ENCODE measurements around the gene TRIM58. TPM values are rescaled to one million over a fixed set of nuclear protein-coding genes. Genes with fewer than 3 reads are reported as not detected.

Gene TRIM58
- total and polyA plus RNA-seq, 8 donors = 1.6 to 4.8 (median 3.8) TPM

- Histone ChIP-seq H3K36me3 (no peaks in the 10 kb centered on the region), H3K4me1 (no peaks in the 10 kb centered on the region), H3K4me3 (no peak overlapping the region), H3K27ac (no peak overlapping the region), H3K9me3 (no peaks in the 10 kb centered on the region), H3K27me3 (no peaks in the 10 kb centered on the region)
- ATAC-seq (no peak), DNase-seq (no peak)
- TF ChIP-seq, protein P1, sequence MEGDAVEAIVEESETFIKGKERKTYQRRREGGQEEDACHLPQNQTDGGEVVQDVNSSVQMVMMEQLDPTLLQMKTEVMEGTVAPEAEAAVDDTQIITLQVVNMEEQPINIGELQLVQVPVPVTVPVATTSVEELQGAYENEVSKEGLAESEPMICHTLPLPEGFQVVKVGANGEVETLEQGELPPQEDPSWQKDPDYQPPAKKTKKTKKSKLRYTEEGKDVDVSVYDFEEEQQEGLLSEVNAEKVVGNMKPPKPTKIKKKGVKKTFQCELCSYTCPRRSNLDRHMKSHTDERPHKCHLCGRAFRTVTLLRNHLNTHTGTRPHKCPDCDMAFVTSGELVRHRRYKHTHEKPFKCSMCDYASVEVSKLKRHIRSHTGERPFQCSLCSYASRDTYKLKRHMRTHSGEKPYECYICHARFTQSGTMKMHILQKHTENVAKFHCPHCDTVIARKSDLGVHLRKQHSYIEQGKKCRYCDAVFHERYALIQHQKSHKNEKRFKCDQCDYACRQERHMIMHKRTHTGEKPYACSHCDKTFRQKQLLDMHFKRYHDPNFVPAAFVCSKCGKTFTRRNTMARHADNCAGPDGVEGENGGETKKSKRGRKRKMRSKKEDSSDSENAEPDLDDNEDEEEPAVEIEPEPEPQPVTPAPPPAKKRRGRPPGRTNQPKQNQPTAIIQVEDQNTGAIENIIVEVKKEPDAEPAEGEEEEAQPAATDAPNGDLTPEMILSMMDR (IDR thresholded peaks at IDR 0.05) = no peak
- intact Hi-C loops (cut with DNase I) = no loop called here
Measured at GRCh38 chr1:247913786-247914185, 56.8 kb downstream of the TRIM58 start.

- no peak for ATAC-seq
Measured at GRCh38 chr1:247914941-247915662, 58.1 kb downstream of the TRIM58 start.

GRCh38 chr1:247919952-247920351, 63.0 kb downstream of the TRIM58 start, which contains the start of gene OR2T8:
TSS of gene OR2T8 (plus strand) at chr1:247920252. CDS start at chr1:247921018, 766 bp downstream.
- no peak within 1 kb of the TSS for H3K4me3 ChIP-seq
- TF ChIP-seq, protein P1 (IDR thresholded peaks at IDR 0.05) = no peak
- DNase-seq = no peak
- intact Hi-C loops (cut with DNase I) = no loop called here
- no peak within 1 kb of the TSS for H3K27ac ChIP-seq
- no peaks in the 10 kb centered on the region for H3K9me3 ChIP-seq
- ATAC-seq = no peak
- no peaks in the 10 kb centered on the region for H3K4me1 ChIP-seq
- no peaks in the 10 kb centered on the region for H3K27me3 ChIP-seq
- H3K36me3 ChIP-seq = no peaks in the 10 kb centered on the region

More at GRCh38 chr1:247914941-247915662, 58.1 kb downstream of the TRIM58 start:
- H3K4me3 ChIP-seq = no peak overlapping the region
- no peaks in the 10 kb centered on the region for H3K27me3 ChIP-seq
- intact Hi-C loops (cut with DNase I) = no loop called here
- no peak for DNase-seq
- no peak overlapping the region for H3K27ac ChIP-seq
- H3K4me1 ChIP-seq = no peaks in the 10 kb centered on the region
- H3K36me3 ChIP-seq = no peaks in the 10 kb centered on the region
- no peaks in the 10 kb centered on the region for H3K9me3 ChIP-seq
- TF ChIP-seq, protein P1 (IDR thresholded peaks at IDR 0.05) = no peak

DNA sequence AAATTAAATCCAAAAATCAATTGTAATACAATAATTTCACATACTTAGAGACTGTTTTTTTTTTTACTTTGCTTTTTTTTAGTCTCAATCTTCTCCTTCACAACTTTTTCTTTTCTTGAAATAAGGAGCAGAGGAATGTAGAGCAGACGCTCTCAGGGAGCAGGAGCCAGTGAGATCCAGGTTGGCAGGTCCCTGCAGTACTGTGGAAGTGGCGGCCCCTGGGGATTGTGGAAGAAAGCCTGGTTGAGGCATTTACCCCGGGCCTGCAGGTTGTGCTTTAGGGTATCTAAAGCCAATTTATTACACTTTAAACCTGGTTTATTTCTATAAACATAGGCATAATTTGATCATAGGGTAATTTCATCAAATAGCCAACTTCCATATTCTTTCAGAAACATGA, 67.0 kb downstream of the TRIM58 start:
- ATAC-seq = no peak
- DNase-seq = no peak
- no peaks in the 10 kb centered on the region for H3K36me3 ChIP-seq
- no peaks in the 10 kb centered on the region for H3K27me3 ChIP-seq
- TF ChIP-seq, protein P1 (IDR thresholded peaks at IDR 0.05) = no peak
- intact Hi-C loops (cut with DNase I) = no loop called here
- no peaks in the 10 kb centered on the region for H3K9me3 ChIP-seq
- H3K4me1 ChIP-seq = no peaks in the 10 kb centered on the region
- no peak overlapping the region for H3K27ac ChIP-seq
- H3K4me3 ChIP-seq = no peak overlapping the region

DNA sequence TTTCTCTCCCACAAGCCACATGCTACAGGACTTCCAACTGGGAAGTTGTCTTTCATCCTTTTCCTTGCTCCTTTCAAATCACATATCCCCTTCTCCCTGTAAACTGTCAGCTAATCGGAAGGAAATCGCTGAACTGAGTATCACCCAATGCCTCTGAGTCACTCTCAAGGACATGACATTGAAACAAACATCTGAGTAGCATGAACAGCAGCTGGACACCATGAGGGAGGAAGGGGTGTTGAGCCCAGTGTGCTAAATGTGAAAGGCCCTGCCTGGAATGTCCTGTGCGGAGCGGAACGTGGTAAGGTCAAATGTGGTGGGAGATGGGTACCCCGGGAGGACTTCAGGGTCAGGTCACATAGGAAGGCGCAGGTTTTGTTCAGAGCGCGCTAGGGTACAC, 67.9 kb downstream of the TRIM58 start, which contains the start of gene OR2AJ1:
TSS of gene OR2AJ1 (plus strand) at position 22 of the 400 bp plus-strand sequence. CDS start 8,880 bp downstream, outside the sequence.
- TF ChIP-seq, protein P1 (IDR thresholded peaks at IDR 0.05) = no peak
- intact Hi-C loops (cut with DNase I) = no loop called here
- Histone ChIP-seq H3K36me3 (no peaks in the 10 kb centered on the region), H3K9me3 (no peaks in the 10 kb centered on the region), H3K4me1 (no peaks in the 10 kb centered on the region), H3K27ac (no peak within 1 kb of the TSS), H3K27me3 (no peaks in the 10 kb centered on the region), H3K4me3 (no peak within 1 kb of the TSS)
- DNase-seq (no peak), ATAC-seq (no peak)

Other genes with a start within 250 kb of the TRIM58 start
- gene OR13G1, start 177.4 kb upstream of the TRIM58 start, total RNA-seq = not detected
- not detected for gene OR13G1, start 177.4 kb upstream of the TRIM58 start, polyA plus RNA-seq (ENCODE audit: insufficient read length in 6 of 6)
- not detected for gene OR6F1, start 140.5 kb upstream of the TRIM58 start, total RNA-seq
- not detected for gene OR6F1, start 140.5 kb upstream of the TRIM58 start, polyA plus RNA-seq (ENCODE audit: insufficient read length in 6 of 6)
- gene OR14K1, start 118.6 kb upstream of the TRIM58 start, total RNA-seq = not detected
- gene OR14K1, start 118.6 kb upstream of the TRIM58 start, polyA plus RNA-seq (ENCODE audit: insufficient read length in 6 of 6) = not detected
- not detected for gene OR14A2, start 109.0 kb upstream of the TRIM58 start, total RNA-seq
- gene OR14A2, start 109.0 kb upstream of the TRIM58 start, polyA plus RNA-seq (ENCODE audit: insufficient read length in 6 of 6) = not detected
- gene OR1C1, start 96.6 kb upstream of the TRIM58 start, total RNA-seq = not detected
- gene OR1C1, start 96.6 kb upstream of the TRIM58 start, polyA plus RNA-seq (ENCODE audit: insufficient read length in 6 of 6) = under 1 TPM in 2 of 6 donors, not detected in 4; 0.04 to 0.15 TPM
- gene OR14A16, start 33.1 kb upstream of the TRIM58 start, total RNA-seq = not detected
- not detected for gene OR14A16, start 33.1 kb upstream of the TRIM58 start, polyA plus RNA-seq (ENCODE audit: insufficient read length in 6 of 6)
- gene OR11L1, start 15.3 kb upstream of the TRIM58 start, total RNA-seq = not detected
- gene OR11L1, start 15.3 kb upstream of the TRIM58 start, polyA plus RNA-seq (ENCODE audit: insufficient read length in 6 of 6) = not detected
- 1 to 10 TPM in 1 of 2 donors, not detected in 1; 2.1 TPM for gene OR2W3, start 38.4 kb downstream of the TRIM58 start, total RNA-seq
- gene OR2W3, start 38.4 kb downstream of the TRIM58 start, polyA plus RNA-seq (ENCODE audit: insufficient read length in 6 of 6) = under 1 TPM; 0.24 to 0.98 (median 0.44) TPM
- gene OR2T8, start 63.1 kb downstream of the TRIM58 start, total RNA-seq = not detected
- gene OR2T8, start 63.1 kb downstream of the TRIM58 start, polyA plus RNA-seq (ENCODE audit: insufficient read length in 6 of 6) = not detected
- not detected for gene OR2AJ1, start 67.7 kb downstream of the TRIM58 start, total RNA-seq
- not detected for gene OR2AJ1, start 67.7 kb downstream of the TRIM58 start, polyA plus RNA-seq (ENCODE audit: insufficient read length in 6 of 6)
- not detected for gene OR2L8, start 91.7 kb downstream of the TRIM58 start, total RNA-seq
- not detected for gene OR2L8, start 91.7 kb downstream of the TRIM58 start, polyA plus RNA-seq (ENCODE audit: insufficient read length in 6 of 6)
- not detected for gene OR2AK2, start 108.0 kb downstream of the TRIM58 start, total RNA-seq
- gene OR2AK2, start 108.0 kb downstream of the TRIM58 start, polyA plus RNA-seq (ENCODE audit: insufficient read length in 6 of 6) = not detected
- not detected for gene OR2L5, start 156.5 kb downstream of the TRIM58 start, total RNA-seq
- gene OR2L5, start 156.5 kb downstream of the TRIM58 start, polyA plus RNA-seq (ENCODE audit: insufficient read length in 6 of 6) = not detected
- gene OR2L2, start 172.9 kb downstream of the TRIM58 start, total RNA-seq = under 1 TPM in 1 of 2 donors, not detected in 1; 0.06 TPM
- under 1 TPM in 5 of 6 donors, not detected in 1; 0.04 to 0.09 (median 0.07) TPM for gene OR2L2, start 172.9 kb downstream of the TRIM58 start, polyA plus RNA-seq (ENCODE audit: insufficient read length in 6 of 6)
- not detected for gene OR2L3, start 189.6 kb downstream of the TRIM58 start, total RNA-seq
- gene OR2L3, start 189.6 kb downstream of the TRIM58 start, polyA plus RNA-seq (ENCODE audit: insufficient read length in 6 of 6) = not detected
- gene OR2L13, start 238.0 kb downstream of the TRIM58 start, total RNA-seq = not detected
- not detected for gene OR2L13, start 238.0 kb downstream of the TRIM58 start, polyA plus RNA-seq (ENCODE audit: insufficient read length in 6 of 6)

Measured in left lung (tissue), 10 donors.